GM12878 (cell line): ENCODE measurements around the gene PSMD11. TPM values are rescaled to one million over a fixed set of nuclear protein-coding genes. Genes with fewer than 3 reads are reported as not detected.

ENCODE experiments used
- ATAC-seq: fragments of 200-7000 bp; cut with Tn5 transposase; 3 replicates; pipeline ENCODE4 v1.9.1; 2020; ENCODE audit warnings: mild to moderate bottlenecking, moderate library complexity
- BruUV-seq: library from RNA; stranded (reverse); fragments of 400-500 nt; replicated peaks from 2 replicates; lab custom pipeline; 2021; lab: Mats Ljungman, UMichigan
- CTCF ChIA-PET: fragments of 300-600 bp; sonication (Branson Sonifier 250); formaldehyde crosslinking; extraction: SDS; loops from one replicate; lab custom pipeline; 2021; ENCODE audit warnings: inconsistent platforms; lab: Yijun Ruan, JAX
- POLR2A ChIA-PET: fragments of 350-600 bp; formaldehyde crosslinking; extraction: SDS; loops from one replicate; lab custom pipeline; 2021; ENCODE audit warnings: inconsistent platforms; lab: Charles Lee
- RAD21 ChIA-PET: fragments of 300-600 bp; sonication (Branson Sonifier 250); formaldehyde crosslinking; loops from one replicate; lab custom pipeline; 2023; ENCODE audit warnings: antibody characterized with exemption; ENCODE audit not compliant: unreplicated experiment; lab: Charles Lee
- SMC1A ChIA-PET: fragments of 300-600 bp; sonication (Branson Sonifier 250); formaldehyde crosslinking; loops from one replicate; lab custom pipeline; 2023; ENCODE audit not compliant: unreplicated experiment, uncharacterized antibody; lab: Charles Lee
- DNase-seq: peaks from one replicate; pipeline ENCODE4 v3.0.0-alpha.2; 2011; ENCODE audit warnings: low read depth, low spot score
- FAIRE-seq: peaks from 3 replicates; lab custom pipeline; 2011; peaks lifted over from hg19 to GRCh38; lab: Jason Lieb, UNC
- H2AFZ ChIP-seq: 2 replicates; pipeline ENCODE4 v1.6.0; 2011; ENCODE audit warnings: low read depth, low read length, control low read depth; ENCODE audit not compliant: control insufficient read depth
- H3K27ac ChIP-seq: 2 replicates; pipeline ENCODE4 v1.5.1; 2011; ENCODE audit warnings: control low read depth; ENCODE audit not compliant: control insufficient read depth, insufficient read depth
- H3K27me3 ChIP-seq, 2 experiments: replicated peaks in 1 of 2; 2 replicates each; pipeline versions ENCODE4 v1.6.0 to v1.6.1; 2011; ENCODE audit warnings: low read length in 1 of 2; ENCODE audit not compliant: control insufficient read depth in 2 of 2, insufficient read depth in 2 of 2
- H3K36me3 ChIP-seq, 2 experiments: 2 replicates each; pipeline ENCODE4 v1.5.1; 2011; ENCODE audit warnings: low read length in 1 of 2; ENCODE audit not compliant: control insufficient read depth in 2 of 2, insufficient read depth in 2 of 2
- H3K4me1 ChIP-seq: 2 replicates; pipeline ENCODE4 v1.6.1; 2011; ENCODE audit warnings: mild to moderate bottlenecking, low read length, moderate library complexity, mixed read lengths; ENCODE audit not compliant: control insufficient read depth, insufficient read depth
- H3K4me2 ChIP-seq: 2 replicates; pipeline ENCODE4 v1.6.0; 2011; ENCODE audit warnings: control low read depth; ENCODE audit not compliant: control insufficient read depth, insufficient read depth
- H3K4me3 ChIP-seq: fragments of 200-600 bp; sonication (generic); 2 replicates; pipeline ENCODE4 v1.5.1; 2016
- H3K79me2 ChIP-seq: 2 replicates; pipeline ENCODE4 v1.6.0; 2011; ENCODE audit warnings: low read length; ENCODE audit not compliant: control insufficient read depth, insufficient read depth
- H3K9ac ChIP-seq: 2 replicates; pipeline ENCODE4 v1.8.0; 2011; ENCODE audit warnings: low read length, control low read depth, mixed read lengths; ENCODE audit not compliant: control insufficient read depth, insufficient read depth
- H3K9me3 ChIP-seq: replicated peaks from 3 replicates; pipeline ENCODE4 v1.5.1; 2011; ENCODE audit warnings: mild to moderate bottlenecking, low read length; ENCODE audit not compliant: control insufficient read depth, insufficient read depth
- H4K20me1 ChIP-seq: 2 replicates; pipeline ENCODE4 v1.6.0; 2011; ENCODE audit not compliant: control insufficient read depth, insufficient read depth
- ATF7 ChIP-seq: fragments of 450-650 bp; IDR thresholded peaks from 2 replicates; pipeline ENCODE4 v1.6.1; 2016; ENCODE audit warnings: low read depth, mild to moderate bottlenecking
- CBFB ChIP-seq: IDR thresholded peaks from 2 replicates; pipeline ENCODE4 v1.6.1; 2016; ENCODE audit warnings: antibody characterized with exemption, low read depth
- CHD4 ChIP-seq: fragments of 200-600 bp; sonication (generic); IDR thresholded peaks from 2 replicates; pipeline ENCODE4 v1.6.1; 2016; ENCODE audit warnings: mild to moderate bottlenecking
- DPF2 ChIP-seq: fragments of 450-650 bp; IDR thresholded peaks from 2 replicates; pipeline ENCODE4 v1.6.1; 2017; ENCODE audit warnings: mild to moderate bottlenecking
- ESRRA ChIP-seq: IDR thresholded peaks from 2 replicates; pipeline ENCODE4 v1.6.1; 2012; ENCODE audit warnings: mild to moderate bottlenecking, low read length, improper control_type of control experiment
- GABPA ChIP-seq: IDR thresholded peaks from 2 replicates; pipeline ENCODE4 v1.6.1; 2014; ENCODE audit warnings: antibody characterized with exemption, low read depth, mild to moderate bottlenecking, inconsistent platforms
- JUNB ChIP-seq: IDR thresholded peaks from 2 replicates; pipeline ENCODE4 v1.6.1; 2016; ENCODE audit warnings: antibody characterized with exemption, mild to moderate bottlenecking
- KLF5 ChIP-seq: fragments of 450-650 bp; IDR thresholded peaks from 2 replicates; pipeline ENCODE4 v1.6.1; 2014; ENCODE audit warnings: mild to moderate bottlenecking; ENCODE audit not compliant: partially characterized antibody
- LARP7 ChIP-seq: fragments of 450-650 bp; IDR thresholded peaks from 2 replicates; pipeline ENCODE4 v1.6.1; 2017; ENCODE audit warnings: mild to moderate bottlenecking
- MTA2 ChIP-seq: fragments of 450-650 bp; IDR thresholded peaks from 2 replicates; pipeline ENCODE4 v1.6.1; 2016; ENCODE audit warnings: low read depth, mild to moderate bottlenecking, moderate library complexity
- PML ChIP-seq: IDR thresholded peaks from 2 replicates; pipeline ENCODE4 v1.6.1; 2012; ENCODE audit warnings: low read length, inconsistent platforms
- RFX5 ChIP-seq: IDR thresholded peaks from 2 replicates; pipeline ENCODE4 v1.6.1; 2011; ENCODE audit warnings: low read depth, low read length, improper control_type of control experiment
- RUNX3 ChIP-seq: IDR thresholded peaks from 2 replicates; pipeline ENCODE4 v1.6.1; 2012; ENCODE audit warnings: low read length, inconsistent platforms
- SIN3A ChIP-seq: IDR thresholded peaks from 2 replicates; pipeline ENCODE4 v1.6.1; 2012; ENCODE audit warnings: low read depth, low read length, improper control_type of control experiment
- SMAD1 ChIP-seq: fragments of 450-650 bp; IDR thresholded peaks from 2 replicates; pipeline ENCODE4 v1.6.1; 2018; ENCODE audit warnings: mild to moderate bottlenecking, low read depth; ENCODE audit not compliant: partially characterized antibody
- SREBF2 ChIP-seq: IDR thresholded peaks from 2 replicates; pipeline ENCODE4 v1.6.1; 2012; ENCODE audit warnings: mild to moderate bottlenecking, low read length
- WGBS: methylation state at CpG from one replicate; pipeline ENCODE4 v1.1.6; 2016; ENCODE audit warnings: low lambda C conversion rate; ENCODE audit not compliant: insufficient replicate concordance, insufficient coverage; ENCODE audit errors: missing lambda C conversion rate; 5-methylcytosine and 5-hydroxymethylcytosine counted together
- in situ Hi-C: fragments of 300-500 bp; cut with MboI; formaldehyde crosslinking; loops from 9 replicates; pipeline ENCODE4 v1.14.3; 2018; ENCODE audit warnings: mixed read lengths
- intact Hi-C: fragments of 100-400 bp; cut with micrococcal nuclease; formaldehyde crosslinking; loops from one replicate; pipeline ENCODE4 v1.14.2; 2022; ENCODE audit not compliant: unreplicated experiment
- polyA plus RNA-seq, 11 experiments: library from polyadenylated mRNA; depleted of rRNA in 4 of 11; unstranded in 6 of 11; stranded (reverse) in 5 of 11; fragments of >200 nt; fragmentation: Nextera tagmentation in 4 of 11; fragmentation: Illumina TruSeq in 1 of 11; extraction: Ambion mirVana in 4 of 11; extraction: Trizol in 1 of 11; gene quantifications; 1 replicate in 1 of 11; 2 replicates in 10 of 11; pipeline versions ENCODE4 v1.2.1 to v1.2.3, GENCODE V29; 2011 to 2016; ENCODE audit warnings: inconsistent platforms in 2 of 11, missing spikeins in 2 of 11, low read depth in 1 of 11
- total RNA-seq, 4 experiments: library from RNA; depleted of rRNA in 3 of 4; stranded (reverse); fragments of >200 nt in 3 of 4; fragmentation: Illumina TruSeq in 1 of 4; extraction: Trizol in 1 of 4; gene quantifications; 2 replicates each; pipeline versions ENCODE4 v1.2.1 to v1.2.3, GENCODE V29; 2013 to 2021
- TF ChIP-seq, protein P1 (sequence below): IDR thresholded peaks from 2 replicates; pipeline ENCODE4 v1.6.1; 2012; ENCODE audit warnings: low read depth, low read length, improper control_type of control experiment

The PSMD11 gene
- total and polyA plus RNA-seq, 10 of the 15 experiments (the other 5 are each of a cell fraction or from before 2014, with no cell fraction given) = 84.1 to 319 (median 120) TPM

DNA sequence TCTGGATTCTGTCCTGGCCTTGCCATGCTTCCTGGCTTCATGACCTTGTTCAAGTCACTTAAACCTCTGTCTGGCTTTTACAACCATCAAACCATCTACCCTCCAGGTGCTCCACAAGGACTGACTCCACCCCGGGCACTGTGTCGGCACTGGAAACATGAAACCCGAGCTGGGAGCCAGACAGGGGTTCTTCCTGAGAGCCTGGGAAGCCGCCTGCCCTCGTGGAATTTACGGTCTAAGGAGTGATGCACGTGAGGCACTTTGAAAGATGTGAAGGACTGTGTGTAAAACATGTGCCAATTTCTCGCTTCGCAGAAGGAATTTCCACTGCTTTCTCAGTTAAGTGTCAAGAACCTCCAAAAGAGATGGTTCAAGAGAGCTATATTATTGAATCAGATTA lies 54.1 kb downstream of the PSMD11 start:
- Histone ChIP-seq H3K9ac (no peak overlapping the region), H3K4me2 (no peak overlapping the region), H3K4me1 (peaks cover 17% of the 10 kb centered on the region), H2AFZ (no peak overlapping the region), H3K36me3 (no peaks in the 10 kb centered on the region; a peak in 1 of 4 replicates), H4K20me1 (no peaks in the 10 kb centered on the region), H3K9me3 (no peaks in the 10 kb centered on the region), H3K79me2 (no peaks in the 10 kb centered on the region), H3K27ac (no peak overlapping the region), H3K27me3 (no peaks in the 10 kb centered on the region), H3K4me3 (no peak overlapping the region)
- no peak for DNase-seq
- POLR2A ChIA-PET = interaction anchor here (1.0 kb wide), 1 partner anchor 9 kb away, joined by 6 read pairs; no protein-coding TSS in a partner anchor
- no peak for TF ChIP-seq RUNX3
- TF ChIP-seq CHD4 = no peak
- TF ChIP-seq, protein P1, sequence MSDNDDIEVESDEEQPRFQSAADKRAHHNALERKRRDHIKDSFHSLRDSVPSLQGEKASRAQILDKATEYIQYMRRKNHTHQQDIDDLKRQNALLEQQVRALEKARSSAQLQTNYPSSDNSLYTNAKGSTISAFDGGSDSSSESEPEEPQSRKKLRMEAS = no peak
- no peak for TF ChIP-seq LARP7
- no peak for TF ChIP-seq ESRRA
- TF ChIP-seq PML = no peak
- no peak for TF ChIP-seq DPF2
- no peak for TF ChIP-seq JUNB
- no peak for TF ChIP-seq RFX5
- no peak for TF ChIP-seq CBFB
- no peak for TF ChIP-seq GABPA
- no peak for TF ChIP-seq KLF5
- TF ChIP-seq SREBF2 = no peak
- TF ChIP-seq ATF7 = no peak
- TF ChIP-seq SMAD1 = no peak
- TF ChIP-seq MTA2 = no peak
- no peak for TF ChIP-seq SIN3A
- CTCF ChIA-PET = no interaction called here
- no peak for ATAC-seq
- 84% methylated on average over 9 of the region's 9 CpGs for WGBS
- RAD21 ChIA-PET = interaction anchor here (16.4 kb wide), 1 partner anchor 20 kb away, joined by 543 read pairs; no protein-coding TSS in a partner anchor
- BruUV-seq = no TSS peak
- in situ Hi-C loops = no loop called here
- no peak for FAIRE-seq
- intact Hi-C loops = no loop called here
- SMC1A ChIA-PET = interaction anchor here (0.8 to 1.4 kb wide), 4 partner anchors 9 to 61 kb away, joined by 3 to 4 read pairs (median 3); no protein-coding TSS in a partner anchor
